ENCODE results near the gene YPEL2.
"Not testable (repeated sequence)": the region's sequence is repeated elsewhere in the genome, so short reads cannot be mapped to it uniquely, and the experiment has no call there.

YPEL2 gene

DNA sequence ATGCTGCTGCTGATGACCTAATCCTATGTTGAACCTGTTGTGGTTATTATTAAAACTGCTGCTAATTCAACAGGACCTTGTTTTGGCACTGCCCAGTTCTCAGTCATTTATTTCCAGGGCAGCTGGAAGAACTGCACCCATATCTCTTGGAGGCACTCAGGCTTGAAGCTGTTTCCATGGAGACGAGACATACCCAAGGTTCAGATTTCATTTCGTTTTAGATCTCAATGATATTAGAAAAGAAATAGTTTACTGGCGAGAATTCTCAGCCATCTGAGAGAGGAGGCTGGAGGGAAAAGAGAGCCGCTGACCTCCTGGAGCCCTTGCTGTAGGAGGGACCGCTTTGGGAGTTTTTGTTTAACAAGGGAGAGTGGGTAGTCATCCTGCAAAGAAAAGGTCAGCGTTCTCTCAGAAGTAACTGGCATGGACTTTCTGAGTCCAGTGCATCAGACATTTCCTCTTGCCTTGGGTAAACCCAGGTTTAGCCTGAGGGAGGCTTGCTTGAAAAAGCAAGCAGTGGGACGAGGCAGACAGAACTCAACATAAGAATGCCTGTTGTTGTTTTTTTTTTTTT lies 75.4 kb downstream of the YPEL2 start:
- no peak for DNase-seq (ENCODE audit: low spot score)

DNA sequence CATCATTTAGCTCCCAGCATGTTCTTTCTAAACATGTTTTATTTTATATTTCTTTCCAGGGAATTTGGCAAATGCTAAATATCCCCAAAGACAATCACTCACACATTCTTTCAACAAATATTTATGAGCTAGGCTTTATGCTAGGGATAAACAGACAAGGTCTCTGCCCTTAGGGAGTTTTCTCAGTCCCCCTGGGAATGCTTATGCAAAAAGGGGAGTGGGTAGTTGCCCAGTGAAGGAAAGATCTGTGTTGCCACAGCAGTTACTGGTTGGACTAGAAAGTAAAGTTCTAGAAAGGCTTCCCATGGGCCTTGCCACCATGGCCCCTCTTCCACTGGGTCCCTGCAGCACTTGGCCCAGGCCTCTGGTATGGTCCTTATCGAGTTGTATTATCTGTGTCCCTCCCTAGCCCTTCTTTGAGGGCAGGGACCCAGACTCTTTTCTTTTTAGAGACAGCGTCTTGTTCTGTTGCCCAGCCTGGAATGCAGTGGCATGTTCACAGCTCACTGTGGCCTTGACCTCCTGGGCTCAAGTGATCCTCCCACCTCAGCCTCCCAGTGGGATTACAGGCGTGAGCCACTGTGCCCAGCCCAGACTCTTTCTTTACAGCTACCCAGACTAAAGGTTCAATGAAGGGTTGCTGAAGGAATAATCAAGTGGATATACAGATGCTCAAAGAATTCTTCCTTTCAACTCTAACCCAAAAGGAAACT lies 78.0 kb downstream of the YPEL2 start:
- no peak for DNase-seq (ENCODE audit: low spot score)

DNA sequence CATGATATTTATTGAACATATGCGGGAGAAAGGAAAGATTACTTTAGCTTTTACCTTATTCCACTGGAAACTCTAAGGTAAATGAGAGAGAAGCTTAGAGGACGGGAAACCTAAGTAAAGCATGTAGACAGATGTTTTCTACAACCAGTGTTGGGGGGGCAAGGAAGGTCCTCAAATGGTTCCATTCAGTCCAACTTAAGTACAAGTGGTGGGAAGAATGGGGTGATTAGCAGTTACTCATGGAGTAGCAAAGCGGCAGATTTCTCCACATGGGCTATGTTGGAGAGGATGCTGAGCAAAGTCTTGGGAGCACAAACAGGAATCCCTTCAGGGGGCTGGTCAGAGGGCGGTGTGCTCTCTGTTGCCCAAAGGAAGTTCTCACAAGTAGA lies 78.6 kb downstream of the YPEL2 start:
- no peak for DNase-seq (ENCODE audit: low spot score)

DNA sequence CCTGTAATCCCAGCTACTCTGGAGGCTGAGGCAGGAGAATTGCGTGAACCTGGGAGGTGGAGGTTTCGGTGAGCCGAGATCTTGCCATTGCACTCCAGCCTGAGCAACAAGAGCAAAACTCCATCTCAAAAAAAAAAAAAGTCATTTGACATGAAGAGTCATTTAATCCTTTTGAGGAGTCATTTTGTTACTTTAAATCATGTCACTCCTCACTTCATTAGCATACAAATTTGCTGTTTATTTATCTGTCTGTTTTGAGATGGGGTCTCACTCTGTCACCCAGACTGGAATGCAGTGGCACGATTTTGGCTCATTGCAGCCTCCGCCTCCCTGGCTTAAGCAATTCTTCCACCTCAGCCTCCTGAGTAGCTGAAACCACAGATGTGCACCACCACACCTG lies 81.0 kb downstream of the YPEL2 start:
- not testable (repeated sequence) for DNase-seq (ENCODE audit: low spot score)

DNA sequence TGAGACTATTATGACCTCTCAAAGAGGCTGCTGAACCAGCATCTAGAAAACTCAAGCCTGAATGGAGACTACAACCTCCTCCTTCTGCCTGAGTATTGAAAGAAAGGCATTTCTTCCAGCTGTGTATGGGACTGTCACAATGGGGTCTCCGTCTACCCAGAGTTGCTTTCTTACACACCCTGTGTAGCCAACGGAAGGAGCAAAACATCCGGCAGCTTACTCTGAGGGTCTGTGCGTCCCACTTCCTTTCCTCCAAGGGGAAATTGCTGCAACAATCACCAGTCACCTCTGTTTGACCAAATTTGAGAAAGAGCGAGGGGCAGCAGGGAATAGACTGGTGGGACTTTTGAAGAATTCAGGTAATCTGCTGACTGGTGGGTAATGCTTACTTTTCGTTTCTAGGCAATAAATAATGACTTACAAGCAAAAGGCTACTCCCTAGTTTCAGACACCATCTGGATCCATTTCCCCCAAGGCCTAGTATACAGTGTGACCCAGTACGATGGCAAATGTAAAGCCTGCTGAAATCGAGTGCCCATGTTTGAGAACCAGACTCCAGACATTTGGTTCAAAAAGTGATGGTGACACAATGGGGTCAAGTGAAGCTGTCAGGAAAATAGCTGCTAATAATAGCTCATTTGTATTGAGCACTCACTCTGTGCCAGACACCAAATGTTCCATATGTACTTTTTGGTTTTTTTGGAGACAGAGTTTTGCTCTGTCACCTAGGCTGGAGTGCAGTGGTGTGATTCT lies 81.7 kb downstream of the YPEL2 start:
- no peak for DNase-seq (ENCODE audit: low spot score)

DNA sequence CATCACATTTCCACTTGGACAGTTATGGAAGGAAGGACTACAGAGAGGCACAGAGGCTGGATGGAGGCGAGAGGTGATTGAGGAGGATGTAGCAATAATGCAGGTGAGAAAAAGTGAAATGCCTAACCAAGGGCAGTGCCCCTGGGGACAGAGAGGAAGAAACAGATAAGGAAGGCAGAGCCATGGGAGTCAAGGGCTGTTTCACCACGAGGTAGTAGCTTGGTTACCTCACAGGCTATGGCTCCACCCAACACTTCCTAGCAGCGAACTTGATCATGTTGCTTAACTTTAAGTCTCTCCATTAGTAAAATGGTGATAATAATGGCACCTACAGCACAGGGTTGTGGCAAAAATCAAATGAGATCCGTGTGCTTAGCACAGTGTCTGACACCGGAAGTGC lies 83.9 kb downstream of the YPEL2 start:
- no peak for DNase-seq (ENCODE audit: low spot score)

DNA sequence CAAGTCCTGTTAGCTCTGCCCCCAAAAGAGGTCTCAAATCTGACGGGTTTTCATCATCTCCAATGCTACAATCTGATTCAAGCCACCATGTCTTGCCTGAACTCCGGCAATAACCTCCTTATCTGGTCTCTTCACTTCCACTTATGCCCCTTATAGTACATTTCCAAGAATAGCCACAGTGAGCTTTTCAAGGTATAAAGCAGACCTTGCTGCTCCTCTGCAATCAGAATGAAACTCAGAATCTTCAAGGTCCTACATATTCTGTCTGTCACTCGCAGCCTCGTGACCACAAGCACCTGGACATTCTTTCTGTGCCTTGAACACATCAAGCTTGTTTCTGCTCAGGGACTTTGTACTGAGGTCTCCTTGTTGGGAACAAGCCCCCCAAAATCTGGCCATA lies 84.7 kb downstream of the YPEL2 start:
- no peak for DNase-seq (ENCODE audit: low spot score)

DNA sequence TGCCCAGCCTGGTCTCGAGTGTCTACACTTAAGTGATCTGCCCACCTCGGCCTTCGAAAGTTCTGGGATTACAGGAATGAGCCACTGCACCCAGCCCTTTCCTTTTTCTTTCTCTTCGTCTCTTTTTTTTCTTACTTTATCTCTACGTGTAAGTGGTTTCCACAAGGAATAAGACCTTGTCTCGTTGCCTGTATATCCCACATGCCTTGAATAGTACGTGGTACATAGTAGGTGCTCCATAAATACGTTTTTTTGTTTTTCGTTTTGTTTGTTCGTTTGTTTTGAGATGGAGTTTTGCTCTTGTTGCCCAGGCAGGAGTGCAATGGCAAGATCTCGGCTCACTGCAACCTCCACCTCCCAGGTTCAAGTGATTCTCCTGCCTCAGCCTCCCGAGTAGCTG lies 86.0 kb downstream of the YPEL2 start:
- DNase-seq (ENCODE audit: low spot score): no peak

DNA sequence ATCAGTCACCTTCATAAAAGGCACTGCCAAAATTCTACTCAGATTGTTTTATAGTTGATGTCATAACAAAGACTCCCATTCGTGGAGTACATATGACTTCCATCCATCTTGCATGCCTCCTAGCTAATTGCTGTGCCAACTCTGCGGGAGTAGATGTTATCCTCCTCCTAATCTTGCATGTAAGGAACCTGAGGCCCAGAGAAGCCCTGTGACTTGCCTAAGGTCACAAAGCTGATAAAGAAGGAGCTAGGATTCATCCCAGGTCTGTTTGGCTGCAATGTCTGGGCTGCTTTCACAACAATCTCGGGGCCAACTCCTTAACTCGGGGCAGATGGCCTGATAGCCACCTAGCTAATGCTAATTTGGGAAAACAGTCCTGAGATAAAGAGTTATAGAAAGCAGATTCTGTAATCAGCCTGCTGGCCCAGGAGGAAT lies 87.3 kb downstream of the YPEL2 start:
- DNase-seq (ENCODE audit: low spot score): no peak

DNA sequence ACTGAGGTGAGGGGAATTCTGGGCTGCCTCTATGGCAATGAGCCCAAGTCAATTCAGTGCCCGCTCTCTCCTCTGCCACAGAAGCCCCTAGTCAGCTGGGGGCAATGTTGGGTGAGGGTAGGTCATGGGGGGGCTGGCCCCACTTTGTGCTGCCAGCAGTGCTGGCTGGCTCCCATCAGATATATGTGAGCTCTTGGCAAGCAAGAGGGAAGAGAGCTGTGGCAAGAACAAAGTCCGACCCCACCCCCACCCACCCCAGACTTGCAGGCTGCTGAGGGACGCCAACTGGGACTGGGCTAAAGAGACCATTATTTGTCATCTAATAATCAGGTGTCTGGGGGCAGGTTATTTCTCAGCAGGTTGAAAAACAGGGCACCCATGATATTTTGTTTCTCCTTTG lies 89.4 kb downstream of the YPEL2 start:
- no peak for DNase-seq (ENCODE audit: low spot score)

DNA sequence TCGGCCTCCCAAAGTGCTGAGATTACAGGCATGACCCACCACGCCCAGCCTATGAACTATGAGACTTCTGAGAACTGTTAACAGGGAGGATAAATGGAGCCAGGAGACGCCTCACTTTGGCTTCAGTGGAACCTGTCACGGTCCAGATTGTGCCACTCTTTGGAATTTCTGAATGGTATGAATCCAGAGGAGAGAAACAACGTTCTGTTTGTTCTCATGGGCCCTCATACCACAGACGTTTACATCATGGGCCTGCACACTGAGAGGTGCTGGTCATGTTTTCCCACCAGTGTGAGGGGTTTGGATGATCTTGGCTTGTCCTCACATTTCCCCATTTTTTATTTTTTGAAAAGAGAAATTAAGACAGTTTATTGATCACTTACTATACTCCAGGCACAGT lies 90.3 kb downstream of the YPEL2 start:
- no peak for DNase-seq (ENCODE audit: low spot score)

DNA sequence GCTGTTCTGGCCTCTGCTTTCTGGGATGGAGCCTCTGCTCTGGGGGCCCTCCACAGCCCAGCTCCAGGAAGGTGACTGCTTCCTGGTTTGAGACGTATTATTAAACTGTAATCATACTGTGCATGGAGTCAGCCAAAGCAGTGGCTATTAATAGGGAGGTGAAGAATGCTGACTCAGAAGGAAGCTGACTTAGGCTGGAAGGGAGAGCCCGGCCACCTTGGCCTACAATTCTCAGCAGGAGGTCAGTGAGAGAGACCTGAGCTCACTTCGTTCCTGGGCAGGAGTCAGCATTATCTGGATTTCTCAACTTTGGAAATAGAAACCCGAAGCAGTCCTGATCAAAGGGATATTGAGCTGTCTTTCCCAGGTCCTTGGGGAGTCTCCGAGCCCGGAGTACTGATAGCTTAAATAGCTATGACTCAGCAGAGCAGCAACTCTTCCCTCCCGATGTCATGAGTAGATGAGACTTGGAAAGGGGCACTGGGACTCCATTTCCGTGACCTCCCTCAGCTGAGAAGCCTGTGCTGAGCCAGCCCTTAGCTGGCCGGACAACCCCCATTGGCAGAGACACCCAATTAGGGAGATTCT lies 91.8 kb downstream of the YPEL2 start:
- no peak for DNase-seq (ENCODE audit: low spot score)

DNA sequence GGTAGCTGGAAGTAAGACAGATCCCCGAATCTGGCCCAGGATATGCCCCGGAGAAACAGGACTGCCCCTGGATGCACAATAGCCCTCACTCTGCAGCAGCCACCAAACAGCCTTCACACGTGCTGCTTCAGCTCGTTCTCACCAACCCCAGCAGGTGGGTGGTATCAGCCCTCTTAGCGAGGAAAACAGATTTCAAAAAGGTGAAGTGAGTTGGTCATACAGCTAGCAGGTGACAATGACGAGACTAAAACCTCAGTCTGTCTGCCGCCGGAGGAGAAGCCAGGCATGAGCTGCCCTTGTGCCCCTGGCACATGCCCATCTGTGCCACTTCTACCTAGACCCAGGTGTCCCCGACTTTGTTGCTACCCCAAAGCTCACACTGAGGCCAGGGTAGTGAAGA lies 92.4 kb downstream of the YPEL2 start:
- DNase-seq (ENCODE audit: low spot score): no peak

DNA sequence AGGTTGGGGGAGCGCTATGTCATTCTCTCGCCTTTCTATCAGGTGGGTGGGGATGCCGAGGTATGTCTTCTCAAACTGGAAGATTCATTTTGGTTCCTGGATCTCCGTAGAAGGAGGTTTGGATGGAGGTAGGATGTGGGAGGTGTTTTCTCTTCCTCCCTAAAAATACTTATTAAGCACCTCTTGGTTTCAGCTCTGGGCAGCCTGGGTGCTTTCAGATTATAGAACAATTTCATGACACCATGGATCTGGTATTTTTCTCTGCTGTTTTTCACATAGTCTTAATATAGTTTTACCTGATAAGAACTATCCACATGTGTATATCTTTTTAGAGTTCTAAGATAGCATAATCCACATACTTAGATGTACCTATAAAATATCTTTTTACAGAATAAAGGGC lies 92.9 kb downstream of the YPEL2 start:
- DNase-seq (ENCODE audit: low spot score): no peak

DNA sequence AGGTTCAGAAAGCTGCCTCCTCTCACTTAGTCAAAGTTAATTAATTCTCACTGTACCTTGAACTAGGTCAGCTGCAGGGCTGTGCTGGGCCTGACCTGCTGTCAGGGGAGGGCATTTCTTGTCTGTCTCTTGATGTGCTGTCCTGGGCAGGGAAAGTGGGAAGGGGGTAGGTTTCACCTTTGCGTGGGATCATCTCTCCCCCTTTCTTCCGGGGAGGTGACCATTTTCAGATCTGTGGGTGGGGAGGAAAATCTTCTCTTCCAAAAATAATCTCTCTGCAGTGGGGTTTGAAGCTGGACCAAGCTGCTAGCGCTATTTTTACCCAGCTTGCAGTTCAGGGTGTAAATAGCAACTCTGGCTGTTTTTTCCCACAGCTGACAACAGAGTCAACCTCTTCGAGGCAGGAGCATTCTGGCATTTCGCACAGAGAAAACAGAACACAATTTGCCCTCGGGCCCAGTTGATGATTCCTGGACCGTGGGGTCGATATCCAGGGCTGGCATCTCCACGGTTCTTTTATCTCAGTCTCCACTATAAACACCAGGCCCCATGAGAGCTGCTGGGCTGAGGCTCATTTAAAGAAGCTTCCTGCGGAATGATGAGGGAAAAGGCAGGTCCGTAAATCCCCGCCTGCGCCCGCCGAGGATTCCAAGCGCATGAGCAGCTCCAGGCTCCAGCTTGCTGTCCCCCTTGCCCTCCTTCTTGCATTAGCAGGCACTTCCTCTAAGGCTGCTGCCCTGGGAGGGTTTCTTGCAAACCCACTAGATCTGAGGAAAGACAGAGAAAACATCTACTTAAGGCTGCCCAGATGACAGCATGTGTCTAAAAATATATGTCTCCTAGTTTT lies 93.9 kb downstream of the YPEL2 start:
- no peak for DNase-seq (ENCODE audit: low spot score)

DNA sequence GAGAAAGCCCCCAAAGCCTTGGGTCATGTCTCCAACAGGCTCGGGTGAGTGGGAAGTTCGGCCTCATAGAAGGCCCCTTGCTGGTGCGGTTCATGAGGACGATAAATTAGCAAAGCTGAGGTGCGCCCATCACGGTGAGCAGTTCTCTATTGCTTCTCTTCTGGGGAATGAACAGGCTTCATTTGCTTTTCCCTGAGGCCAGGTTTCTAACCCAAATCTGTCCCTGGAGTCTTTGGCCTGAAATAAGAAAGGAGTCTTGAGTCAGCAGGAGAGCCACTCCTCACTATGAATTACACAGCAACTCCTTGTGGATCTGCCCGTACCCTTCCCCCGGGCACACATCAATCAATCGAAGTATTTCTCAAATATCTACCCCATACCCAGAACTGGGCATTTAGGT lies 94.6 kb downstream of the YPEL2 start:
- no peak for DNase-seq (ENCODE audit: low spot score)

DNA sequence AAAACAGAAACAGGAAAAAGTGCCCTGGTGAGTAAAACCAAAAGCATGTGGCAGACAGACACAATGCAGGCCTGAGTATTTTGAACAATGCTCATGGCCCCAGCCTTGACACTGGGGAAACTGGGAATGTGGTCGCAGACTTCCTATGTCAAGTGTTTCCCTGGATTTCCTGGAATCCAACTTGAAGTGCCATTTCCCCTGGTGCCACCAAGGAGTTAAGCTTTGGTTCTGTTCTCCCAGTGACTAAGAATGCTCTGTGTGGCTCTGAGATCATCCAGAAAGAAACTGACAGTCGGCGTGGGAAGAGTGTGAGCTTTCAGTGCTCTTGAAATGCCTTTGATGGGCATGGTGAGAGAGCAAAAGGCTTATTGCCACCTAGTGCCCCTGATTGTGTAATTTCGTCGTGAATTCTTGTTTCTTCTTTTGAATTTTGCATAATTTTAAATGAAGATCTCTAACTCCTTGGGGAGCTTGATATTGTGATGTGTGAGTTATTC lies 96.0 kb downstream of the YPEL2 start:
- peak; percentile 8 for DNase-seq (ENCODE audit: low spot score)

DNA sequence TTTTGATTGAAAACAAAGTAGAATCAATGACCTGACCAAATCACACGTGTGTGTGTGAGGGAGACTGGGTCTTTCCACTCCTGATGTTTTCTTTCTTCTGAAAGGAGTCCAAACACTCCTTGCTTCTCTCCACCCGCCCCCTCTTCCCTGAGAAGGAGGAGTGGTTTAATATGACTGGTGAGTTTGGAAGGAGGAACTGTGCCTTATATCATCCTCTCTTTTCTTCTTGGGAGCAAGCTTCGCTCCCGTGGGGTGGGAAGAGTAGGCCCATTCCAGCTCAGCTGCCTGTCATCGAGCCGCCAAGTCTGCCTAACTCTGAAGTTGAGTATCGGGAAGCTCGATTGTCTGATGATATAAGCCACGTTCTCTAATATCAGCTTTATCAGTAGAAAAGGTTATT lies 96.5 kb downstream of the YPEL2 start:
- no peak for DNase-seq (ENCODE audit: low spot score)

DNA sequence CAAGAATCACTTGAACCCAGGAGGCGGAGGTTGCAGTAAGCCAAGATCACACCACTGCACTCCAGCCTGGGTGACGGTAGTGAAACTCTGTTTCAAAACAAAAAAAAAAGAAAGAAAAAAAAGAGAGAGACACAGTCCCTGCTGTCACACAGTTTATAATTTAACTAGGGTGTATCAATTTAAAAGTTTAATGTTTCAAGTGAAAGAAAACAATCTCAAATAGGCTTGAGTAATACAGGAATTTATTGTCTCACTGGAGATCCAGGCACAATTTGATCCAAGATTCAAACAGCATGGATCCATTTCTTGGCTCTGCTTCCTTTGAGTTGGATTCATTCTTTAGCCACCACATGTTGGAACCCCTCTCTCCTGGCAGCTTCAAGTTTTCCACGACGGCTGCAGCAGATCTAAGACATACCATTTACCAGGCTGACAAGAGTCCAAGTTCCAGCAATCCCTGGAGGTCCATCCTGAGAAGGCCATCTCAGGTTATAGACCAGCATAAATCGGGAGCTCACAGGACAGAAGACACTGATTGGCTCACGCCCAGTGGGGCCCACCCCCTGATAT lies 97.5 kb downstream of the YPEL2 start:
- DNase-seq (ENCODE audit: low spot score): no peak

DNA sequence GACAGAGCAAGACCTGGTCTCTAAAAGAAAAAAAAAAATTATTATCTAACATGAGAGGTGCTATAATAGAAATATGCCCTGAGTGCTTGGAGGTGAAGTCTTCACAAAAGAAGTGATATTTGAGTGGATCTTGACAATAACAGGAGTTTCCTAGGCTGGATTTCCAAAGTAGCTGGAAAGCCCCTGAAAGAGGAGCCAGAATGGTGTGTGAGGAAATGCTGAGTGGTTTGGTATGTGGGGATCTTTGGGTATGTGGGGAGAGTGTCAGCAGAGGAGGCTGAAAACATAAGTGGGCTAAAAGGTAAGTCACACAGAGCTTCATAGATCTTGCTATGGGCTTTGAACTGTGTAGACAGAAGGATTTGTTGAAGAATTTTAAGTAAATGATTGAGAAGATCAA lies 100.1 kb downstream of the YPEL2 start:
- no peak for DNase-seq (ENCODE audit: low spot score)

DNA sequence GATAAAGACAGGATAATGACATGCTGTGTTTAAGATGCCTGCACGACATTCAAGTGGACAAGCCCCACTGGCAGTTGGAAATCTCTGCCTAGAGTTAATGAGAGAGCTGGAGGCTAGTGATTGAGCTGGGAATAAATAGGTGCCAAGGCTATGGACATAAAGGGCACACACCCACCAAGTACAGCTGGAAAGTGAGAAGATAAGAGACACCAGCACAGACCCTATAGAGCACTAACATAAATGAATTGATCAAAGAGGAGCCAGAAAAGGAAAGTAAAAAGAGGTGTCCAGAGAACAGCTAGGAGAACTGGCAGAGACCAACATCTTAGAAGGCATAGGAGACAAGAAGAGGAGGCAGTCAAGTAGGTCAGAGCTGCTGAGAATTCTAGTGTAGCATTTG lies 101.2 kb downstream of the YPEL2 start:
- DNase-seq (ENCODE audit: low spot score): no peak

DNA sequence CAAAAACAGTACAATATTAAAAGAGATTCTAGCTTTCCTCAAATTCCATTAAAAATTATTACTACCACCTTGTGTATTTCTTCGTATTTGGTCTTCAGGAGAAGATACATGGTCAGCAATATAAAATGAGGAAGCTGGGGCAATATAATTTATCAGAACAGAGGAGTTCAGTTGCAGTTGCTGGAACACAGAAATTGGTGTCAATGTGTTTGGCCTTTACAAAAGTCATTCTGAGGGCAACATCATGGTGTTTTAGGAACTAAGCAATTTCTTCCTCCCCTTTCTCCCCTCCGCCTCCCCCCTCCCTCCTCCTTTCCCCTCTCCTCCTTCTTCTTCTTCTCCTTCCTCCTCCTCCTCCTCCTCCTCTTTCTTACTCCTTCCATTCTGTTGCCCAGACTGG lies 102.1 kb downstream of the YPEL2 start:
- DNase-seq (ENCODE audit: low spot score): no peak
